ENCODE results near the gene DLK2.

The DLK2 gene

GRCh38 chr6:43497689-43498088 is 42.3 kb upstream of the DLK2 start:
- ChIA-PET CTCF (interaction anchor here (0.8 to 18.5 kb wide), 9 partner anchors 8 to 268 kb away, joined by 3 to 337 read pairs (median 6); partner anchors contain the start of genes DLK2, DNPH1, LRRC73 and POLR1C), POLR2A (no interaction called here)
- no peak for TF ChIP-seq CTCF (IDR thresholded peaks at IDR 0.05; ENCODE audit: insufficient read depth, low read length, missing control alignments)
- no peak for DNase-seq (ENCODE audit: low read depth, low spot score)
- H3K4me3 ChIP-seq (ENCODE audit: low read depth, low read length): no peak overlapping the region

- no peak for TF ChIP-seq CTCF (IDR thresholded peaks at IDR 0.05; ENCODE audit: insufficient read depth, low read length, missing control alignments)
- ChIA-PET POLR2A (interaction anchor here (1.3 kb wide), 1 partner anchor 19 kb away, joined by 4 read pairs; the partner anchor contains the start of gene TJAP1), CTCF (interaction anchor here (0.7 to 18.5 kb wide), 14 partner anchors 10 to 268 kb away, joined by 3 to 337 read pairs (median 6); partner anchors contain the start of genes DLK2, DNPH1, LRRC73 and TJAP1)
- H3K4me3 ChIP-seq (ENCODE audit: low read depth, low read length): no peak overlapping the region
- DNase-seq (ENCODE audit: low read depth, low spot score): no peak
Observed at GRCh38 chr6:43497129-43497396, 41.7 kb upstream of the DLK2 start.

GRCh38 chr6:43496370-43497128 is 41.2 kb upstream of the DLK2 start:
- POLR2A ChIA-PET: interaction anchor here (1.3 kb wide), 1 partner anchor 19 kb away, joined by 4 read pairs; the partner anchor contains the start of gene TJAP1
- peak; percentile 67 for TF ChIP-seq CTCF (IDR thresholded peaks at IDR 0.05; ENCODE audit: insufficient read depth, low read length, missing control alignments)
- H3K4me3 ChIP-seq (ENCODE audit: low read depth, low read length): no peak overlapping the region
- CTCF ChIA-PET: interaction anchor here (0.7 to 18.5 kb wide), 17 partner anchors 10 to 267 kb away, joined by 3 to 337 read pairs (median 6); partner anchors contain the start of genes DLK2, DNPH1, LRRC73 and POLR1C
- no peak for DNase-seq (ENCODE audit: low read depth, low spot score)

- no peak overlapping the region for H3K4me3 ChIP-seq (ENCODE audit: low read depth, low read length)
- peak; percentile 11 for TF ChIP-seq CTCF (IDR thresholded peaks at IDR 0.05; ENCODE audit: insufficient read depth, low read length, missing control alignments)
- no peak for DNase-seq (ENCODE audit: low read depth, low spot score)
- ChIA-PET POLR2A (interaction anchor here (1.2 kb wide), 1 partner anchor 68 kb away, joined by 3 read pairs; the partner anchor contains the start of gene ABCC10), CTCF (interaction anchor here (0.7 to 18.5 kb wide), 15 partner anchors 10 to 266 kb away, joined by 3 to 337 read pairs (median 6); partner anchors contain the start of genes DLK2, DNPH1, LRRC73 and POLR1C)
Observed at GRCh38 chr6:43495409-43495941, 40.1 kb upstream of the DLK2 start.

GRCh38 chr6:43494766-43495165 is 39.4 kb upstream of the DLK2 start:
- TF ChIP-seq CTCF (IDR thresholded peaks at IDR 0.05; ENCODE audit: insufficient read depth, low read length, missing control alignments): no peak
- DNase-seq (ENCODE audit: low read depth, low spot score): no peak
- POLR2A ChIA-PET: interaction anchor here (0.9 to 1.2 kb wide), 2 partner anchors 12 to 67 kb away, joined by 3 read pairs; partner anchors contain the start of gene ABCC10
- H3K4me3 ChIP-seq (ENCODE audit: low read depth, low read length): no peak overlapping the region
- CTCF ChIA-PET: interaction anchor here (0.7 to 18.5 kb wide), 7 partner anchors 9 to 233 kb away, joined by 3 to 337 read pairs (median 21); partner anchors contain the start of genes DLK2, LRRC73 and TJAP1

- DNase-seq (ENCODE audit: low read depth, low spot score): no peak
- no peak overlapping the region for H3K4me3 ChIP-seq (ENCODE audit: low read depth, low read length)
- POLR2A ChIA-PET: interaction anchor here (0.9 to 1.2 kb wide), 2 partner anchors 13 to 67 kb away, joined by 3 read pairs; partner anchors contain the start of gene ABCC10
- CTCF ChIA-PET: interaction anchor here (1.5 to 18.5 kb wide), 5 partner anchors 9 to 43 kb away, joined by 3 to 337 read pairs (median 30); partner anchors contain the start of genes DLK2, LRRC73 and TJAP1
- TF ChIP-seq CTCF (IDR thresholded peaks at IDR 0.05; ENCODE audit: insufficient read depth, low read length, missing control alignments): no peak
Observed at GRCh38 chr6:43494321-43494720, 39.0 kb upstream of the DLK2 start.

Measured in AG04449 (cell line).